Gastroesophageal sphincter (tissue), 4 donors: ENCODE data around the gene NELFB. TPM values are rescaled to one million over a fixed set of nuclear protein-coding genes. Genes with fewer than 3 reads are reported as not detected.

Experiments
- ATAC-seq: fragments of 150-250 bp; one replicate; pipeline ENCODE4 v1.9.1; 2016; ENCODE audit warnings: mild to moderate bottlenecking, moderate library complexity
- H3K27ac ChIP-seq, 4 donors: fragments of 200-600 bp; sonication (generic) in 3 of 4; 1 replicate in 3 of 4; 2 replicates in 1 of 4; pipeline ENCODE4 v1.5.1; 2016 to 2019
- H3K27me3 ChIP-seq: fragments of 200-600 bp; sonication (generic); one replicate; pipeline ENCODE4 v1.5.1; 2019
- H3K36me3 ChIP-seq, 2 donors: fragments of 200-600 bp; sonication (generic); one replicate each; pipeline ENCODE4 v1.5.1; 2019; ENCODE audit warnings: control low read depth in 1 of 2
- H3K4me1 ChIP-seq, 3 donors: fragments of 200-600 bp; sonication (generic); 1 replicate in 2 of 3; 2 replicates in 1 of 3; pipeline ENCODE4 v1.5.1; 2016 to 2019; ENCODE audit warnings: control low read depth in 2 of 3
- H3K4me3 ChIP-seq, 2 donors: fragments of 200-600 bp; sonication (generic); one replicate each; pipeline ENCODE4 v1.5.1; 2019; ENCODE audit warnings: mild to moderate bottlenecking in 1 of 2, moderate library complexity in 1 of 2
- H3K9me3 ChIP-seq, 3 donors: fragments of 200-600 bp; sonication (generic); one replicate each; pipeline ENCODE4 v1.5.1; 2017 to 2019; ENCODE audit warnings: control low read depth in 2 of 3
- EP300 ChIP-seq: sonication (generic); formaldehyde crosslinking; IDR thresholded peaks from one replicate; pipeline ENCODE4 v1.6.1; 2017; ENCODE audit warnings: antibody characterized with exemption, mild to moderate bottlenecking
- POLR2A ChIP-seq, 2 donors: fragments of 450-650 bp; IDR thresholded peaks; one replicate each; pipeline ENCODE4 v1.6.1; 2017; ENCODE audit warnings: antibody characterized with exemption in 2 of 2, mild to moderate bottlenecking in 2 of 2, moderate library complexity in 1 of 2
- POLR2AphosphoS5 ChIP-seq: sonication (generic); formaldehyde crosslinking; IDR thresholded peaks from one replicate; pipeline ENCODE4 v1.6.1; 2017; ENCODE audit warnings: antibody characterized with exemption
- WGBS, 2 donors: methylation state at CpG; one replicate each; pipeline ENCODE4 v1.1.5; 2018; ENCODE audit warnings: low coverage in 1 of 2; 5-methylcytosine and 5-hydroxymethylcytosine counted together
- total RNA-seq, 4 donors: library from RNA; depleted of rRNA; stranded (reverse); fragments of >200 nt; gene quantifications; one replicate each; pipeline ENCODE4 v1.1.0, GENCODE V29; 2016
- TF ChIP-seq, protein P1 (sequence below), 4 experiments: fragments of 200-600 bp in 2 of 4; fragments of 450-650 bp in 2 of 4; sonication (generic) in 1 of 4; IDR thresholded peaks; one replicate each; pipeline ENCODE4 v1.5.1; 2017 to 2019; ENCODE audit warnings: antibody characterized with exemption in 4 of 4, mild to moderate bottlenecking in 2 of 4, moderate library complexity in 2 of 4

Gene NELFB
- total RNA-seq, 4 donors from 2014 or later, result 36.9 to 58.8 (median 45.2) TPM

DNA sequence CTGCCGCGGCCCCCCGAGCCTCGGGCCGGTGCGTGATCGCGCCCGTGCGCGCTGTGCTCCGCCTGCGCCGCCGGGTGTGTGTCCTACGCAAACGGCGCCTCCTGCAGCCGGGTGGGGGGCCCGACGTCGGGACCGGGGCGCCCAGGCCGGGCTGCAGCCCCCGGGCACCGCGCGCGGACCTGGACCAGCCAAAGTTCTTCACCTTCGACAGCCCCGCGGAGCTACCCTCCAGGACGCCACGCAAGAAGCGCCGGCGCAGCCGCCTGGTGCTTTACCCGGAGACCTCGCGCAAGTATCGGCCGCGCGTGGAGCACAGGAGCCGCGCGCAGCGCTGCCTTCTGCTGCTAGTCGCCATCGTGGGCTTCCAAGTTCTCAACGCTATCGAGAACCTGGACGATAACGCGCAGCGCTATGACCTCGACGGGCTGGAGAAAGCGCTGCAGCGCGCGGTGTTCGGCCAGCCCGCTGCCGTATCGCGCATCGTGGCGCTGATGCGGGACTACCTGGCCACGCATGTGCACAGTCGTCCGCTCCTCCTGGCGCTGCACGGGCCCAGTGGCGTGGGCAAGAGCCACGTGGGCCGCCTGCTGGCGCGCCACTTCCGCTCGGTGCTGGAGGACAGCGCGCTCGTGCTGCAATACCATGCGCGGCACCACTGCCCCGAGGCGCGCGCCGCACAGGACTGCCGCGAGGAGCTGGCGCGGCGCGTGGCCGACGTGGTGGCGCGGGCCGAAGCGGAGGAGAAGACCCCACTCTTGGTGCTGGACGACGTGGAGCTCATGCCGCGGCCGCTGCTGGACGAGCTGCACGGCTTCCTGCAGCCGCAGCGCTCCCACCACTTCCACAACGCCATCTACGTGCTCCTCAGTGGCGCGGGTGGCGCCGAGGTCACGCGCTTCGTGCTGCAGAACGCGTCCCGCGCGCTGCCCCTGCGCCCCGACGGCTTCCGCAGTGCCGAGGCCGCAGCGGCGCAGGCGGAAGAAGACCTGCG, 23.9 kb downstream of the NELFB start:
- H3K9me3 ChIP-seq, result no peaks in the 10 kb centered on the region
- TF ChIP-seq, protein P1, sequence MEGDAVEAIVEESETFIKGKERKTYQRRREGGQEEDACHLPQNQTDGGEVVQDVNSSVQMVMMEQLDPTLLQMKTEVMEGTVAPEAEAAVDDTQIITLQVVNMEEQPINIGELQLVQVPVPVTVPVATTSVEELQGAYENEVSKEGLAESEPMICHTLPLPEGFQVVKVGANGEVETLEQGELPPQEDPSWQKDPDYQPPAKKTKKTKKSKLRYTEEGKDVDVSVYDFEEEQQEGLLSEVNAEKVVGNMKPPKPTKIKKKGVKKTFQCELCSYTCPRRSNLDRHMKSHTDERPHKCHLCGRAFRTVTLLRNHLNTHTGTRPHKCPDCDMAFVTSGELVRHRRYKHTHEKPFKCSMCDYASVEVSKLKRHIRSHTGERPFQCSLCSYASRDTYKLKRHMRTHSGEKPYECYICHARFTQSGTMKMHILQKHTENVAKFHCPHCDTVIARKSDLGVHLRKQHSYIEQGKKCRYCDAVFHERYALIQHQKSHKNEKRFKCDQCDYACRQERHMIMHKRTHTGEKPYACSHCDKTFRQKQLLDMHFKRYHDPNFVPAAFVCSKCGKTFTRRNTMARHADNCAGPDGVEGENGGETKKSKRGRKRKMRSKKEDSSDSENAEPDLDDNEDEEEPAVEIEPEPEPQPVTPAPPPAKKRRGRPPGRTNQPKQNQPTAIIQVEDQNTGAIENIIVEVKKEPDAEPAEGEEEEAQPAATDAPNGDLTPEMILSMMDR (IDR thresholded peaks at IDR 0.05), result no peak
- no peak for TF ChIP-seq EP300
- no peak for TF ChIP-seq POLR2A (IDR thresholded peaks at IDR 0.05)
- TF ChIP-seq POLR2AphosphoS5, result no peak
- H3K27me3 ChIP-seq, result peaks cover 86% of the 10 kb centered on the region
- H3K36me3 ChIP-seq, result peaks cover 0 to 20% of the 10 kb centered on the region in 2 donors
- 89% methylated on average over 23 of the region's 139 CpGs; no CpG with 5 or more reads in 1 of the 2 donors for WGBS, 2 donors
- peak overlapping the region in 3 of 4 donors; percentile 78 to 85 (median 85) for H3K27ac ChIP-seq
- H3K4me1 ChIP-seq, result peaks cover 0 to 42% (median 13%) of the 10 kb centered on the region in 3 donors
- ATAC-seq, result no peak
- peak overlapping the region in 1 of 2 donors; percentile 53 for H3K4me3 ChIP-seq

DNA sequence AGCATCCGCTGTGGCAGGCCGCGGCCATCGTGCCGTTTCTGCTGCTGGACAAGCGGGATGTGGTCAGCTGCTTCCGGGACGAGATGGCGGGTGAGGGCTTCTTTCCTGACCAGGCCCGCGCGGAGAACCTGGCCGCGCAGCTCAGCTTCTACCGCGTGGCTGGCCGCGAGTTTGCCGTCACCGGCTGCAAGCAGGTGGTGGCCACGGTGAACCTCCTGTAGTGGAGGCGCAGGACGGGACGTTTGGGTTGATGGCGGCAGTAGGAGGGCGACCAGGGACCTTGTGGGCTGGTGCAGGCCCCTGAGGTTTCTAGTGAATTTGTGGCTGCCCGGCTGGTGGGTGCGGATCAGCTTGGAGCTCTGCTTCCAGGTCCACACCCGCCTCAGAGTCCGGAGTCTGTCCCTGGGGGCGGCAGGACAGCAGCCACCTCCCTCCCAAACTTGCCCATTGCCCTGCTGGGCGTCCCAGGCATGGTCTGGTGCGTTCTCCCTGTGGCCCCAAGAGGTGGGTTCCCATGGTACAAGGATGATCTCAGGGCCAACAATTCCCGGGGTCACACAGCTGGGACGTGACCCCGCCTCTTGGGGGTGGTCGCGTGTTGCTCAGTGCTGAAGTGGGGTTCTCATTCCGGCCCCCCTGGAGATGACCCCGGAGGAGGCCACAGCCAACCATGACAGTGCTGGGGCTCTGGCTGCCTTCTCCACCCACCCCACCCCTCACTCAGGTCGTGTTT, 24.8 kb downstream of the NELFB start:
- Histone ChIP-seq H3K4me3 (no peak overlapping the region), H3K27ac (no peak overlapping the region), H3K9me3 (no peaks in the 10 kb centered on the region), H3K4me1 (peaks cover 0 to 42% (median 13%) of the 10 kb centered on the region in 3 donors), H3K27me3 (peaks cover 89% of the 10 kb centered on the region), H3K36me3 (peaks cover 0 to 16% of the 10 kb centered on the region in 2 donors)
- WGBS, 2 donors, result no CpG with 5 or more reads among the region's 41 CpGs
- ATAC-seq, result no peak
- TF ChIP-seq EP300 (no peak), POLR2A (IDR thresholded peaks at IDR 0.05) (no peak), POLR2AphosphoS5 (no peak)
- TF ChIP-seq, protein P1 (IDR thresholded peaks at IDR 0.05), result no peak

DNA sequence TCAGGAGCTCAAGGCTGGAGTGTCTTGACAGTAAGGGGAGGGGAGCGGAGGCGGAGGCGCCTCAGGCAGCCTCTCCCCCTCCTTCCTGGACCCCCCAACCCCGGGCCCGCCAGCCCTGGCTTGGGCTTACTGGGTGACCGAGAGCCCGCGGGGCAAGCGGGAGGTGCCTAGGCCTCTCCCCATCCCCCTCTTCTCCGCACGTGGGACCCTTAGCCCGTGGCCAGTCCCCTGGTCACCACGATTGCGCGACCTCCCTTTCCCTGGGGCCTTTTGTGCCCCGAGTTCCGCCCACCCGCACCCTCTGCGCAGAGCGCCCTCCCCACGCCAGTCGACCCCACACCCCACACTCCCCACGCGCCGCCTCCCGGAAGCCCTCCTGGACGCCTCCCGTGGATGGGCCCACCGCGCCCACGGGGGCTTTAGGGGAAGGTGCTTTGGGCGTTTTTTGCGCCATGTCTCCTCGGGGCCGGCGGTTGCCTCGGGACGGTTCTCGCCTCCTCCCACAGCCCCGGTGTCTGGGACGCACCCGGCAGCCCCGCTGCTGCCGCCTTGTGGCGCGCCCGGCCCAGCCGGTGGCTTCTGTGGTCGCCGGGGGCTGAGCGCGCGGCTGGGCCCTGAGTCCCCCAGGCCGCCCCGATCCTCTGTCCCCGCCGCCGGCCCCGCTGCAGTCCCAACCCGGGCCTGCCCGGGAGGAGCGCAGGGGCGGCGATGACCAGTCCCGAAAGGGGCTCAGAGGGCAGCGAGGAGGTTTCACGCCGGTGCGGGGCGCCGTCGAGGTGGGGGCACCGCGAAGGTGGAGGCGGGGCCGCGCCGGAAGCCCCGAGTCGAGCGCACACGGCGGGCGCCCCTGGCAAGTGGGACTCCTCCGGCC, 25.6 kb downstream of the NELFB start:
- TF ChIP-seq, protein P1 (IDR thresholded peaks at IDR 0.05), result peak in 2 of 4 experiments; percentile 33 to 42
- no peak for TF ChIP-seq POLR2A (IDR thresholded peaks at IDR 0.05)
- TF ChIP-seq EP300, result no peak
- TF ChIP-seq POLR2AphosphoS5, result no peak
- Histone ChIP-seq H3K4me1 (peaks cover 0 to 42% (median 13%) of the 10 kb centered on the region in 3 donors), H3K36me3 (peaks cover 0 to 16% of the 10 kb centered on the region in 2 donors), H3K27ac (no peak overlapping the region), H3K9me3 (no peaks in the 10 kb centered on the region), H3K27me3 (peaks cover 91% of the 10 kb centered on the region), H3K4me3 (no peak overlapping the region)
- ATAC-seq, result no peak
- WGBS, 2 donors, result 80% methylated on average over 1 of the region's 85 CpGs; no CpG with 5 or more reads in 1 of the 2 donors

DNA sequence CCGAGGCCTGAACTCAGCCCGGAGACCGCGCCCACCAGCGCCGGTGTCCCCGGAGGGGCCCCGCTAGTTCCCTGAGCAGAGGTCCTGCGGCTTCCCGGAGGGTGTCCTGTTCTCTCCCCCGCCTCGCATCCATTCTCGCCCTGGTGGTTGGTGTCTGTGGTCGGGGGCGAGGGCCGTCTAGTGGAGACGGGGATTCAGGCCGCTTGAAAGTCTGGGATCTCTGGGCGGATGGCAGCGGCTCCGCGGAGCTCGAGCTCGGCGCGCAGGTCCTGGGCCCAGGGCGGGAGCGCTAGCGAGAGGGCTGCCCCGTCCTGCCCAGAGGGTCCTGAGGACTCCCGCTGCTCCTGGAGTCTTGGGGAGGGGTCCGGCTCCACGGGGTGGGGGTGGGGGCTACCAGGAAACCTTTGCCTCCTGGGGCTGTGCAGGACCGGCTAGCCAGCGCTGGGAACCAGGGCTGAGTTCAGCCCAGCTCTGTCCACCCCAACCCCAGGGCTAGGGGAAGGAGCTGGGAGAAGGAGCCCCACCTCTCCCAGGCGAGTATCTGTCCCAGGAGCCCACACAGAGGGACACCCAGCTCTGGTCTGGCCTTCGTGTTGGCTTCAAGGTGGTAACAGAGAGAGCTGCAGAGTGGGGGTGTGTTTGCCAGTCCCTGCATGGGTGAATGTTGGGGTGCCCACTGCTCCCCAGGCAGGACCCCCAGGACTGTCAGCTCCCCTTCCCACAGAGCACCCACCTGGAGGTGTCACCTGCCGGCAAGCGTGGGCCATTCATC, 26.4 kb downstream of the NELFB start:
- Histone ChIP-seq H3K27me3 (peaks cover 85% of the 10 kb centered on the region), H3K9me3 (no peaks in the 10 kb centered on the region), H3K4me3 (no peak overlapping the region), H3K36me3 (peaks cover 0 to 16% of the 10 kb centered on the region in 2 donors), H3K27ac (no peak overlapping the region), H3K4me1 (peaks cover 0 to 35% (median 8%) of the 10 kb centered on the region in 3 donors)
- ATAC-seq, result no peak
- WGBS, 2 donors, result 100% methylated on average over 1 of the region's 39 CpGs; no CpG with 5 or more reads in 1 of the 2 donors
- no peak for TF ChIP-seq POLR2AphosphoS5
- TF ChIP-seq, protein P1 (IDR thresholded peaks at IDR 0.05), result no peak
- TF ChIP-seq POLR2A (IDR thresholded peaks at IDR 0.05), result no peak
- TF ChIP-seq EP300, result no peak
